Dermis microvascular lymphatic vessel endothelial cell (primary cell): ENCODE measurements around the gene DRAM1. TPM values are rescaled to one million over a fixed set of nuclear protein-coding genes. Genes with fewer than 3 reads are reported as not detected.
"Not testable (repeated sequence)": the region's sequence is repeated elsewhere in the genome, so short reads cannot be mapped to it uniquely, and the experiment has no call there.

ENCODE experiments used
- DNase-seq, 2 donors: peaks; one replicate each; pipeline versions ENCODE4 v3.0.0 to v3.0.0-alpha.2; 2010; ENCODE audit warnings: low read depth in 2 of 2
- total RNA-seq: library from RNA; depleted of rRNA; stranded (reverse); fragments of >200 nt; gene quantifications from 2 replicates; pipeline ENCODE4 v1.2.1, GENCODE V29; 2014

Gene DRAM1
- total RNA-seq, 1 donor from 2014 or later, result 31.5 TPM

GRCh38 chr12:101906226-101906625, 28.8 kb downstream of the DRAM1 start:
- no peak for DNase-seq

GRCh38 chr12:101908395-101908794, 31.0 kb downstream of the DRAM1 start:
- DNase-seq, result no peak

- DNase-seq, result no peak
Observed at GRCh38 chr12:101909646-101910045, 32.3 kb downstream of the DRAM1 start.

- no peak for DNase-seq
Observed at GRCh38 chr12:101915841-101916240, 38.5 kb downstream of the DRAM1 start.

GRCh38 chr12:101918805-101919204, 41.4 kb downstream of the DRAM1 start:
- not testable (repeated sequence) for DNase-seq

- DNase-seq, result no peak
Observed at GRCh38 chr12:101919447-101919846, 42.1 kb downstream of the DRAM1 start.

GRCh38 chr12:101920906-101921305, 43.5 kb downstream of the DRAM1 start:
- DNase-seq, result no peak

GRCh38 chr12:101923045-101923718, 45.8 kb downstream of the DRAM1 start:
- DNase-seq, result no peak

- no peak for DNase-seq
Observed at GRCh38 chr12:101924618-101925017, 47.2 kb downstream of the DRAM1 start.

- DNase-seq, result no peak
Observed at GRCh38 chr12:101925361-101925760, 48.0 kb downstream of the DRAM1 start.

GRCh38 chr12:101925935-101926334, 48.6 kb downstream of the DRAM1 start:
- no peak for DNase-seq

GRCh38 chr12:101927036-101927435, 49.7 kb downstream of the DRAM1 start:
- no peak for DNase-seq

GRCh38 chr12:101927999-101928398, 50.6 kb downstream of the DRAM1 start:
- no peak for DNase-seq

GRCh38 chr12:101928556-101928955, 51.2 kb downstream of the DRAM1 start:
- DNase-seq, result no peak

- no peak for DNase-seq
Observed at GRCh38 chr12:101929365-101930041, 52.1 kb downstream of the DRAM1 start.

GRCh38 chr12:101931498-101932326, 54.3 kb downstream of the DRAM1 start:
- no peak for DNase-seq

GRCh38 chr12:101933866-101934514, 56.6 kb downstream of the DRAM1 start:
- DNase-seq, result no peak

- peak in 1 of 2 donors; percentile 63 for DNase-seq
Observed at GRCh38 chr12:101935890-101936746, 58.7 kb downstream of the DRAM1 start.

- no peak for DNase-seq
Observed at GRCh38 chr12:101939306-101939705, 61.9 kb downstream of the DRAM1 start.

GRCh38 chr12:101939856-101940265, 62.5 kb downstream of the DRAM1 start:
- peak; percentile 40 to 71 for DNase-seq
